Measurements from ENCODE around the gene TAC4.
"Not testable (repeated sequence)": the region's sequence is repeated elsewhere in the genome, so short reads cannot be mapped to it uniquely, and the experiment has no call there.

The TAC4 gene

GRCh38 chr17:49841548-49841947 is 6.3 kb downstream of the TAC4 start:
- no peak for DNase-seq

GRCh38 chr17:49839455-49839854 is 8.4 kb downstream of the TAC4 start:
- DNase-seq = no peak

GRCh38 chr17:49836111-49837030 is 11.5 kb downstream of the TAC4 start:
- DNase-seq = no peak

- no peak for DNase-seq
Measured at GRCh38 chr17:49835472-49835871, 12.4 kb downstream of the TAC4 start.

GRCh38 chr17:49834118-49834743 is 13.6 kb downstream of the TAC4 start:
- DNase-seq = no peak

GRCh38 chr17:49832840-49833599 is 14.8 kb downstream of the TAC4 start:
- DNase-seq = no peak

- no peak for DNase-seq
Measured at GRCh38 chr17:49830605-49831004, 17.3 kb downstream of the TAC4 start.

GRCh38 chr17:49829026-49829425 is 18.8 kb downstream of the TAC4 start:
- no peak for DNase-seq

GRCh38 chr17:49828325-49828724 is 19.5 kb downstream of the TAC4 start:
- DNase-seq = not testable (repeated sequence)

GRCh38 chr17:49825645-49826044 is 22.2 kb downstream of the TAC4 start:
- DNase-seq = no peak

- DNase-seq = no peak
Measured at GRCh38 chr17:49823614-49824013, 24.3 kb downstream of the TAC4 start.

- DNase-seq = no peak
Measured at GRCh38 chr17:49822829-49823228, 25.0 kb downstream of the TAC4 start.

- DNase-seq = no peak
Measured at GRCh38 chr17:49821916-49822315, 26.0 kb downstream of the TAC4 start.

GRCh38 chr17:49821466-49821865 is 26.4 kb downstream of the TAC4 start:
- no peak for DNase-seq

- DNase-seq = no peak
Measured at GRCh38 chr17:49820773-49821172, 27.1 kb downstream of the TAC4 start.

GRCh38 chr17:49819651-49820050 is 28.2 kb downstream of the TAC4 start:
- no peak for DNase-seq

- DNase-seq = no peak
Measured at GRCh38 chr17:49819138-49819537, 28.7 kb downstream of the TAC4 start.

- no peak for DNase-seq
Measured at GRCh38 chr17:49817993-49818392, 29.9 kb downstream of the TAC4 start.

- DNase-seq = peak; percentile 41
Measured at GRCh38 chr17:49815761-49816281, 32.0 kb downstream of the TAC4 start.

- DNase-seq = no peak
Measured at GRCh38 chr17:49814781-49815529, 32.9 kb downstream of the TAC4 start.

- DNase-seq = no peak
Measured at GRCh38 chr17:49809056-49809455, 38.8 kb downstream of the TAC4 start.

GRCh38 chr17:49798738-49799137 is 49.1 kb downstream of the TAC4 start:
- no peak for DNase-seq

- DNase-seq = no peak
Measured at GRCh38 chr17:49798182-49798581, 49.7 kb downstream of the TAC4 start.
